ENCODE results near the gene SRF.

The SRF gene

DNA sequence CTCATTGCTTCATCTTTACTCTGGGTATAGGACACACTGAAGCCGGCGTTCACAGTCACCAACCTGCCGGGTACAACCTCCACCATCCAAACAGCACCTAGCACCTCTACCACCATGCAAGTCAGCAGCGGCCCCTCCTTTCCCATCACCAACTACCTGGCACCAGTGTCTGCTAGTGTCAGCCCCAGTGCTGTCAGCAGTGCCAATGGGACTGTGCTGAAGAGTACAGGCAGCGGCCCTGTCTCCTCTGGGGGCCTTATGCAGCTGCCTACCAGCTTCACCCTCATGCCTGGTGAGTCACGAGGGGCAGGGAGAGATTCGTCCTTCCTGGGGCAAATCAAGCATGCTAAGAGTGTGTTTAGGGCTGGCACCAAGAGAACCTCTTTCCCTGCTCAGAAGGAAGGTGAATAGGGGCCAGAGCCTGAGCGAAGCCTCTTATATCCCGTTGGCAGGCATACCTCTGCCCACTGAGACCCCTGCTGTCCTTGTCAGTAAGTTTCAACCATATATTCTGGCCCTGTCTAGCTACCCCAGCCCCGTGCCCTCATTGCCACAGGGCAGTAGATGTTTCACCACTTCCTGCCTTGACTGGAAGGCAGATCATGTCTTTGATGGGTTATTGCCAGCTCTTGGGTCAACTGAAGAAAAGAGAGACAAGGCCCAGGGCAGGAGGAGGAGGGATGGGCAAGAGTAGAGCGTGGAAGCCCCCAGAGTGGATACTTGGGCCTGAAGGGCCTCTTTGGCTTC is 4.8 kb downstream of the SRF start:
- TF ChIP-seq EZH2 (IDR thresholded peaks at IDR 0.05) = no peak
- no peak for DNase-seq (ENCODE audit: low read depth, low spot score)
- Histone ChIP-seq H3K9me3 (ENCODE audit: low read depth, low read length) (no peaks in the 10 kb centered on the region), H3K4me3 (no peak overlapping the region), H3K9ac (ENCODE audit: insufficient read length) (no peak overlapping the region), H3K36me3 (ENCODE audit: insufficient read depth, low read length) (peaks cover 41% of the 10 kb centered on the region), H3K27ac (no peak overlapping the region)

DNA sequence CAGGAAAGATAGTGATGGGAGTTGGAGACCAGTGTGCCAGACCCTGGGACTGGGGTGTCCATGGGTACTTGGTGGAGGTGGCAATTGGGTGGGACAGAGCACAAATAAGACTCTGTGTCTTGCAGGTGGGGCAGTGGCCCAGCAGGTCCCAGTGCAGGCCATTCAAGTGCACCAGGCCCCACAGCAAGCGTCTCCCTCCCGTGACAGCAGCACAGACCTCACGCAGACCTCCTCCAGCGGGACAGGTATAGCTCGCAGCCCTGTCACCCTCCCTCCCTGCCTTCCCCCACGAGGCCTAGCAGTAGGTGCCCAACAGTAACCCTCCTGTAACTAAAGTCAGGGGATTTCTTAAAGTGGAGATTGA is 5.3 kb downstream of the SRF start:
- TF ChIP-seq FOXP2 (optimal IDR thresholded peaks at IDR 0.05; ENCODE audit: control extremely low read depth, extremely low read length, insufficient read depth) = no peak
- TF ChIP-seq POLR2AphosphoS5 (IDR thresholded peaks at IDR 0.05; ENCODE audit: borderline replicate concordance, low read depth, low read length) = no peak
- DNase-seq (ENCODE audit: low read depth, low spot score) = no peak
- no peaks in the 10 kb centered on the region for H3K9me3 ChIP-seq (ENCODE audit: low read depth, low read length)
- no peak overlapping the region for H3K4me3 ChIP-seq
- peaks cover 41% of the 10 kb centered on the region for H3K36me3 ChIP-seq (ENCODE audit: insufficient read depth, low read length)
- no peak overlapping the region for H3K9ac ChIP-seq (ENCODE audit: insufficient read length)
- no peak overlapping the region for H3K27ac ChIP-seq

DNA sequence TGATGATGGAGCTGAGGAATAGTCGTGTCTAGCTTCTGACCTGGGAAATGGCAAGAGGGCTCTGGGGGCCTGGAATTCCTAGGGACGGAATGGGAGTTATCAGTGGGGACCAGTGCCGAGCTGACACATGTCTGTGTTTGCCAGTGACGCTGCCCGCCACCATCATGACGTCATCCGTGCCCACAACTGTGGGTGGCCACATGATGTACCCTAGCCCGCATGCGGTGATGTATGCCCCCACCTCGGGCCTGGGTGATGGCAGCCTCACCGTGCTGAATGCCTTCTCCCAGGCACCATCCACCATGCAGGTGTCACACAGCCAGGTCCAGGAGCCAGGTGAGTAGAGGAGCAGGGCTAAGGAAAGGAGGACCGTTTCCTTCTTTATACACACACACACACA is 7.1 kb downstream of the SRF start:
- Histone ChIP-seq H3K9me3 (ENCODE audit: low read depth, low read length) (no peaks in the 10 kb centered on the region), H3K27ac (no peak overlapping the region), H3K36me3 (ENCODE audit: insufficient read depth, low read length) (peaks cover 41% of the 10 kb centered on the region), H3K4me3 (no peak overlapping the region), H3K9ac (ENCODE audit: insufficient read length) (no peak overlapping the region)
- DNase-seq (ENCODE audit: low read depth, low spot score) = no peak
- TF ChIP-seq POLR2AphosphoS5 (IDR thresholded peaks at IDR 0.05; ENCODE audit: borderline replicate concordance, low read depth, low read length) (no peak), EZH2 (IDR thresholded peaks at IDR 0.05) (no peak), FOXP2 (optimal IDR thresholded peaks at IDR 0.05; ENCODE audit: control extremely low read depth, extremely low read length, insufficient read depth) (no peak)

DNA sequence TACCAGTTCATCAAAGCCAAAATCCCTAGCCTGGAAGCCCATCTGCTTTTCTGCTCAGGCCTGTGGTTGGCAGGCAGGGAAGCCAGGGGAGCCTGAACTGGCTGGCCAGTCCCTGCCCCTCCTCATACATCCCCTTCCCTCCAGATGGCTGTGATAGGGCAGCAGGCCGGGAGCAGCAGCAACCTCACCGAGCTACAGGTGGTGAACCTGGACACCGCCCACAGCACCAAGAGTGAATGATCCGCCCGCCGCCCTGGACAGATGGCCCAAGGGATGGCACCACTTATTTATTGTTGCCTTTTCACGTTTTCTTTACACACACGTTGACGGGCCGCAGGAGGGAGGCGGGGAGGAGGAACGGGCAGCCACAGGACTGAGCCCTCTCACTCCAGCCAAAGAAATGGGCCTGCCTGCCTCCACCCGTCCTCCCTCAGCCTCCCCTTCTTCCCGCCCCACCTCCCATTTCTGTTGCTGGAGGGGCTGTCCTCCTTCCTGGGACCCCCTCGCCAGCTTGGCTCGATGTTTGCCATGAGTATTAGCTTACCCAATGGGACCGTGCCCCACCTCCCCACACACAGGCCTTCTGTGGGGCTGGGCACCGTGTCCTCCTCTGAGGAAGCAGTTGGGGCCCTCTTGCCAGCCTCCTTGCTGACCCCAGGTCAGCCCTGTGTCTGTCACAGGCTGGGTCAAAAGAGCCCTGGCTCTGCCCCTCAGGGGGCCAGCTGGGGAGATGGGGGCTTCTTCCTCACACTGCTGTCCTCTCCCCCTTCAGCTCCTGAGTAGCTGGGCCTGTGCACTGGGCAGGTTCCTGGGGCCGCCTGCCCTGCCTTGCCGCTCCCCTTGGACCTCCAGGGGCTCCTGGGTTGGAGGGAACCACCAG is 8.1 kb downstream of the SRF start:
- TF ChIP-seq POLR2AphosphoS5 (IDR thresholded peaks at IDR 0.05; ENCODE audit: borderline replicate concordance, low read depth, low read length) (no peak), FOXP2 (optimal IDR thresholded peaks at IDR 0.05; ENCODE audit: control extremely low read depth, extremely low read length, insufficient read depth) (no peak), EZH2 (IDR thresholded peaks at IDR 0.05) (no peak)
- Histone ChIP-seq H3K9me3 (ENCODE audit: low read depth, low read length) (no peaks in the 10 kb centered on the region), H3K9ac (ENCODE audit: insufficient read length) (no peak overlapping the region), H3K4me3 (no peak overlapping the region), H3K27ac (no peak overlapping the region), H3K36me3 (ENCODE audit: insufficient read depth, low read length) (peaks cover 41% of the 10 kb centered on the region)
- no peak for DNase-seq (ENCODE audit: low read depth, low spot score)

DNA sequence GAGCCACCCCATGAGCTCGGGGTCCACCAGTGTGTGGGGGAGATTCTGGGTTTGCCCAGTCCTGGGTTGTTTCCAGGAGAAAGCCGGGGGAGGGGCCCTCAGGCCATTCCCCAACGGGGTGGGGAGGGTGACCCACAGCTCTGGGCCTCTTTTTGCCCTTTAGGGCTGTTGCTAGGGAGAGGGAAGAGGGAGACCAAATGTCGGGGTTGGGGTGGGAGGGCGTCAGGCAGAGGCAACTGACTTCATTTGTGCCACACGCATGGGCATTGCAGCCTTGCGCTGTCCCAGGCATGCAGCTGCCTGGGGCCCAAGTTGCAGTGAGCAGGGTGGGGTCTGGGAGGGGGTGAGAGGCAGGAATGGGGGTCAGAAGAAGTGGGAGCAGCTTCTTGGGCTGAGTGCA is 9.0 kb downstream of the SRF start:
- TF ChIP-seq POLR2AphosphoS5 (IDR thresholded peaks at IDR 0.05; ENCODE audit: borderline replicate concordance, low read depth, low read length) = no peak
- TF ChIP-seq EZH2 (IDR thresholded peaks at IDR 0.05) = no peak
- no peak for TF ChIP-seq FOXP2 (optimal IDR thresholded peaks at IDR 0.05; ENCODE audit: control extremely low read depth, extremely low read length, insufficient read depth)
- Histone ChIP-seq H3K36me3 (ENCODE audit: insufficient read depth, low read length) (peaks cover 36% of the 10 kb centered on the region), H3K9me3 (ENCODE audit: low read depth, low read length) (no peaks in the 10 kb centered on the region), H3K4me3 (no peak overlapping the region), H3K9ac (ENCODE audit: insufficient read length) (no peak overlapping the region), H3K27ac (no peak overlapping the region)
- DNase-seq (ENCODE audit: low read depth, low spot score) = no peak

DNA sequence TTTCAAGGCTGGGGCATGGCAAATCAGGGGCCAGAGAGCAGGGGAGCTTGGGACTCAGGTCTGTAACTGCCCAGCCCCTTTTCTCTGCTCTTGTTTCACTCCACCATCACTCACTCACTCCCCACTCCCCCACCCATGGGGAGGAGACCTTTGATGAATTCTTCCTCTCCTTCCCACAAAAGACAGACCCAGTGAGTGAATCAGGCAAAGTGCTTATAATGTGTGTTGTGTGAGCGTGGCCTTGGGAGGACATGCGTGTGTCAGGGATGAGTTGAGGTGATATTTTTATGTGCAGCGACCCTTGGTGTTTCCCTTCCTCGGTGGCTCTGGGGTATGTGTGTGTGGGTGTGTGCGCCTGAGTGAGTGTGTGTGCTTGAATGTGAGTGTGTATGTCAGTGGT is 9.9 kb downstream of the SRF start:
- Histone ChIP-seq H3K9me3 (ENCODE audit: low read depth, low read length) (no peaks in the 10 kb centered on the region), H3K9ac (ENCODE audit: insufficient read length) (no peak overlapping the region), H3K27ac (0 out of 2 replicates have a peak overlapping the region, but pooled peaks have one; percentile 0), H3K36me3 (ENCODE audit: insufficient read depth, low read length) (peaks cover 27% of the 10 kb centered on the region; the same call in 1 of the 2 replicates), H3K4me3 (no peak overlapping the region)
- no peak for DNase-seq (ENCODE audit: low read depth, low spot score)
- TF ChIP-seq EZH2 (IDR thresholded peaks at IDR 0.05) (no peak), FOXP2 (optimal IDR thresholded peaks at IDR 0.05; ENCODE audit: control extremely low read depth, extremely low read length, insufficient read depth) (no peak), POLR2AphosphoS5 (IDR thresholded peaks at IDR 0.05; ENCODE audit: borderline replicate concordance, low read depth, low read length) (no peak)

DNA sequence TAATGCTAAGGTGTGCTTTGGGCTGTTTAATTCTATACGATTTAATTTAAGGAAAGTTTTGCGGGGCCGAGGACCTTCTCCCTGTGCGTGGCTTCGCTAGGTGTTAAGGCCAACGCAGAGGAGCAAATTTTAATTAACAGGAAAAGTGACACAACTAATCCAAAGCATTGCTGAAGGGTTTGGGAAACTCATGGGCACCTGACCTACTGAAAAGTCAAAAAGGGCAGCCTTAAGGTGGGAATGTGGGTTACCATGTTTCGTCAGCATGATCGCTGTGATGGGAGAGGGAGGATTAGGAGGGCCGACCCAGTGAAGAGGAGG is 10.5 kb downstream of the SRF start:
- Histone ChIP-seq H3K9ac (ENCODE audit: insufficient read length) (no peak overlapping the region), H3K9me3 (ENCODE audit: low read depth, low read length) (no peaks in the 10 kb centered on the region), H3K4me3 (peak overlapping the region; percentile 75), H3K36me3 (ENCODE audit: insufficient read depth, low read length) (peaks cover 21% of the 10 kb centered on the region; the same call in 1 of the 2 replicates), H3K27ac (0 out of 2 replicates have a peak overlapping the region, but pooled peaks have one; percentile 0)
- no peak for DNase-seq (ENCODE audit: low read depth, low spot score)
- TF ChIP-seq FOXP2 (optimal IDR thresholded peaks at IDR 0.05; ENCODE audit: control extremely low read depth, extremely low read length, insufficient read depth) (no peak), POLR2AphosphoS5 (IDR thresholded peaks at IDR 0.05; ENCODE audit: borderline replicate concordance, low read depth, low read length) (no peak), EZH2 (IDR thresholded peaks at IDR 0.05) (no peak)

DNA sequence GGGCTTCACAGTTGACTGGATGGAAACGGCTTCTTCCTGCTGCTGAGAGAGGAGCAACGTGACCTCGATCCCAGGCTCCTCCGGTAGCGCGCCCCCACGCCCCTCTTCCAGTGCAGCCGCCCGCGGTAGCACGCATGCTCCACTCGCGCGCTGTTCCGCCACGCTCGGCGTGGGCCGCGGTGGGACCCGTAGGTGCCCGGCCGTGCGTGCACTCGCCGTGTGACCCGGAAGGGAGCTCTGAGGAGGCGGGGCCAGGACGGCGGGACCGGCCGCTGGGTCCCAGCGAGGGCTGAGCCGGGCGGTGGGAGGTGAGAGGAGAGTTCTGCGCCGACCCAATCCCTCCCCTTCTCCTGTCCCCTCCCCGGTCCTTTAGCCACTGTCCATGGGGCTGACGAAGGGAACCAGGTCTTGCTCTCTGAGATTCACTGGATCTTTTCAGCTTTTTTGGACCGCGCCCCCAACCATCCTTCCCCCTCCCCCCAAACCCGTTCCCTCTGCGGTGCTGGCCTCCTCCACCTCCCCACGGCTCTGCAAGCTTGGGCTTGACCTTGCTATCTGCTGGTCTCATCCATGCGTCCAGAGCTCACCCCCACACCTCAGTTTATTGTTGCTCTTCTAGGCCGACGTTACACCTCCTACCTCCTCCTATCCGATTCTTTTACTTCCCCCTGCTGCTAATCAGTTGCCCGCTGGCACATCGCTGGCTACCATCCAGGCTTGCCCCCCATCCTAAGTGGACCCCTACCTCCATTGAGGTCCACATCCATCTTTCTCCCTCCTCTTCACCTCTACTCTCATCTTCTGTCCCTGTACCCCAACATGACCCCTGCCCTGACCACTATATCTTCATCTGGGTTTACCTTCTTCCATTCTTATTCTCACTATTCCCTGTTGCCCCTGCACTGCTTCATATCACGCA is 11.1 kb downstream of the SRF start, which contains the start of gene CUL9:
Gene CUL9 (plus strand): TSS at position 255 of the 919 bp plus-strand sequence. CDS start 2,115 bp downstream, outside the sequence.
- Histone ChIP-seq H3K36me3 (ENCODE audit: insufficient read depth, low read length) (peaks cover 17% of the 10 kb centered on the region; the same call in 1 of the 2 replicates), H3K27ac (0 out of 2 replicates have a peak within 1 kb of the TSS, but pooled peaks have one; percentile 0), H3K9me3 (ENCODE audit: low read depth, low read length) (no peaks in the 10 kb centered on the region), H3K9ac (ENCODE audit: insufficient read length) (peak within 1 kb of the TSS; percentile 63), H3K4me3 (peak within 1 kb of the TSS; percentile 75)
- DNase-seq (ENCODE audit: low read depth, low spot score) = no peak
- TF ChIP-seq EZH2 (IDR thresholded peaks at IDR 0.05) (no peak), FOXP2 (optimal IDR thresholded peaks at IDR 0.05; ENCODE audit: control extremely low read depth, extremely low read length, insufficient read depth) (peak; percentile 38), POLR2AphosphoS5 (IDR thresholded peaks at IDR 0.05; ENCODE audit: borderline replicate concordance, low read depth, low read length) (peak; percentile 69; the same call in 1 of the 2 replicates)
